Coronary artery (tissue), 2 donors: Measurements from ENCODE around the gene TMEM253.
A peak's percentile ranks its signal among the peaks of the same experiment; 100 is the strongest.

Source experiments
- DNase-seq: peaks from one replicate; pipeline ENCODE4 v3.0.0-alpha.2; 2017; ENCODE audit warnings: low spot score
- H3K27ac ChIP-seq, 2 donors: fragments of 200-600 bp; sonication (generic); one replicate each; pipeline ENCODE4 v1.5.1; 2016 to 2019
- H3K4me3 ChIP-seq: fragments of 200-600 bp; sonication (generic); 2 replicates; pipeline ENCODE4 v1.5.1; 2016; ENCODE audit warnings: mild to moderate bottlenecking, moderate library complexity
- CTCF ChIP-seq: fragments of 200-600 bp; sonication (generic); IDR thresholded peaks from one replicate; pipeline ENCODE4 v1.5.1; 2019; ENCODE audit warnings: antibody characterized with exemption

Gene TMEM253

GRCh38 chr14:21090940-21091663, 9.8 kb upstream of the TMEM253 start:
- TF ChIP-seq CTCF, result no peak
- DNase-seq, result no peak
- Histone ChIP-seq H3K4me3 (no peak overlapping the region), H3K27ac (no peak overlapping the region)

DNA sequence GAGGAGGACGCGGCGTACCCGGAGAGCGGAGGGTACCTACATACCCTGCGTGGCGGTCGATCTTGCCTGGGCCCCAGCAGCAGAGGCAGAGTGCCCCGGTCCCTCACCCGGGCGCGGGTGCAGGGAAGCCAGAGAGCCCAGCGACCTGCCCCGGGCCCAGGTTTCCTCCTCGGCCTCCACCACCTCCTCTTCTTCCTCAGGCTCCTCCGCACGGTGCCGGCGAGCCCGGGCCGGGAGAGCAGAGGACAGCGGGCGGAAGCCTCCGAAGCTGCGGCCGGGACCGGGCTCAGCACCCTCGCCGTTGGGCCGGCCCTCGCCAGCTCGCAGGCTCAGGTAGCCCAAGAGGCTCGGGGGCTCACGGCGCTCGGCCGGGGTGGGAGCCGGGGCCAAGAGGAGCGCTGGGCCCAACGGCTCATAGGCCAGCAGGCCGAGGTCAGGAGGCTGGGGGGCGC, 9.0 kb upstream of the TMEM253 start:
- H3K4me3 ChIP-seq, result no peak overlapping the region
- H3K27ac ChIP-seq, result peak overlapping the region in 1 of 2 donors; percentile 18
- DNase-seq, result no peak
- no peak for TF ChIP-seq CTCF

- no peak overlapping the region for H3K4me3 ChIP-seq
- H3K27ac ChIP-seq, result peak overlapping the region in 1 of 2 donors; percentile 18
- no peak for DNase-seq
- peak; percentile 100 for TF ChIP-seq CTCF
These were observed 8.4 kb upstream of the TMEM253 start for GRCh38 chr14:21092273-21093011.

DNA sequence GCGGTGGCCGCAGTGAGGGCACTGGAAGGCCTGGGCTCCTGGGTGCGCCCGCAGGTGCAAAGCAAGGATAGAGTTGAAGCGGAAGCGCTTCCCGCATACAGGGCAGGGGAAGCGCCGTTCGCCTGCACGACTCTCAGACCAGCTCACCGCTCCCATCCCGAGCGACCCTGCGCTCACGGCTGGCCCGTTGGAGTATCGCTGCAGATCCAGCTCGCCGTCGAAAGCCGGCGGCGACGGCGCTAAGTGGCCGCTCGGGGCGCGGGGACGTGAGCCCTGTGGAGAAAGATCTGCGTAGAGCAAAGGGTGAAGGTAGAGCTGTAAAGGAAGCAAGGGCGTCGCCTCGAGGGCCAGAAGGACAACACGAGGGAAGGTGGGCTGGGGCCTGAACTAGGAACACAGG, 7.8 kb upstream of the TMEM253 start:
- no peak for TF ChIP-seq CTCF
- no peak overlapping the region for H3K4me3 ChIP-seq
- no peak for DNase-seq
- no peak overlapping the region for H3K27ac ChIP-seq

DNA sequence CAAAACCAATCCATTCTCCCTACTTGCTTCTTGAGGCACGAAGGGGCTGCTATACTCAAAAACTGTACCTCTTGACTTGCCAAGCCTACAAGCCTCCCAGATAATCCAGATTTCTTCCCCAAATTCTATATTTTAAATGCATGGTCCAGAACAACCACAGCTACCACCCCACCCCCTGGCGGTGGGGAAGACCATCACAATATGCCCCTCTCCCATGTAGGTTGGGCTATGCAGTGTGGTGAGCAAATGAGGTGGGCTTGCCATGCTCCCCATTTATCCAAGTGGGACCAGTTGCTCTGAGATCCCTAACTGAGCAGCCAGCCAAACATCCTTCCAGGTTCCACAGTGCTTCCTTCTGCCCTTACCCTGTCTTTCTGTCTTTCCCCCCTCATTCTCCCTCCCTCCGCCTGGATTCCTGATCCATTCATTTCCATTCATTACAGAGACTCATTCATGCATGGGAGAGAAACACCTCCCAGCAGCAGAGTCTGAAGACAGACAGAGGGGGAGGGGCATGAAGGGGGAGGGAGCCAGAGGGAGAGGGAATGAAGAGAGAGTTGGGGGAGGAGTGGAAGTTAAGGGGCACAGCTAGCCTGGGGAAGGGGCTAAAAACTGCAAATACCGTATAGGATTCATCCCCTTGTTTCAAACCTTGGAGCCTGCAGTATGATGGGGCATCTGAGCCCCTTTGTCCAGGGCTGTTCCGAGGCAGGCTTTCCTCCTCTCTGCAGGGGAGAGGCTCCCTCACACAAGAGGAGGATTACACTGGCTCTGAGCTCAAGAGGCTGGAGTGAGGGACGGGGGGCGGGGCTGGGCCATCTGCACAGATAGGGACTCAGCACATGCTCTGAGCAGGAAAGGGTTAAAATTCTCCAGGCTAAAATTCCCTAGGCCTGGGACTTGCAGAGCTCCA, 6.8 kb upstream of the TMEM253 start:
- Histone ChIP-seq H3K4me3 (no peak overlapping the region), H3K27ac (no peak overlapping the region)
- no peak for TF ChIP-seq CTCF
- DNase-seq, result no peak

GRCh38 chr14:21095430-21096205, 5.2 kb upstream of the TMEM253 start:
- no peak for TF ChIP-seq CTCF

More at GRCh38 chr14:21095430-21096205, 5.2 kb upstream of the TMEM253 start:
- Histone ChIP-seq H3K4me3 (no peak overlapping the region), H3K27ac (peak overlapping the region in 1 of 2 donors; percentile 97)
- no peak for DNase-seq
